Measurements from ENCODE around the gene PGM1.

Gene PGM1

DNA sequence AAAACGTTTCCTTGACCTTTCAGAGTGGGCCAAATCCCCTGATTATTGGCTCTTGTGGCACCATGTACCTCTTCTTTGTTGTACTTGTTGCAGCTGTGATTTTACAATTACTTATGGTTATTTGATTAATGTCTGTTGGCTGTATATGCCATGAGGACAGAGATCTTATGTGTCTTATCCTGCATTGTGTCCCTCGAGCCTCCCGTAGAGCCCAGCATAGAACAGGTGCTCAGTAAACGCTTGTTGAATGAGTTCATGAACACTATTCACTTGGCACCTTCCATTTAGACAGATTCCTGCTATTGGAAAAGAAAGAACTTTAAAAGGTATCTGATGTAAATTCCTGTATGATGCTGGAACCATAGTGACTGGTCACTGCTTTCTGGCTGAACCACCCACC lies 48.4 kb downstream of the PGM1 start:
- no peak for DNase-seq (ENCODE audit: low read depth)
- H3K4me3 ChIP-seq (ENCODE audit: low read depth, low read length): no peak overlapping the region
- TF ChIP-seq, protein P1, sequence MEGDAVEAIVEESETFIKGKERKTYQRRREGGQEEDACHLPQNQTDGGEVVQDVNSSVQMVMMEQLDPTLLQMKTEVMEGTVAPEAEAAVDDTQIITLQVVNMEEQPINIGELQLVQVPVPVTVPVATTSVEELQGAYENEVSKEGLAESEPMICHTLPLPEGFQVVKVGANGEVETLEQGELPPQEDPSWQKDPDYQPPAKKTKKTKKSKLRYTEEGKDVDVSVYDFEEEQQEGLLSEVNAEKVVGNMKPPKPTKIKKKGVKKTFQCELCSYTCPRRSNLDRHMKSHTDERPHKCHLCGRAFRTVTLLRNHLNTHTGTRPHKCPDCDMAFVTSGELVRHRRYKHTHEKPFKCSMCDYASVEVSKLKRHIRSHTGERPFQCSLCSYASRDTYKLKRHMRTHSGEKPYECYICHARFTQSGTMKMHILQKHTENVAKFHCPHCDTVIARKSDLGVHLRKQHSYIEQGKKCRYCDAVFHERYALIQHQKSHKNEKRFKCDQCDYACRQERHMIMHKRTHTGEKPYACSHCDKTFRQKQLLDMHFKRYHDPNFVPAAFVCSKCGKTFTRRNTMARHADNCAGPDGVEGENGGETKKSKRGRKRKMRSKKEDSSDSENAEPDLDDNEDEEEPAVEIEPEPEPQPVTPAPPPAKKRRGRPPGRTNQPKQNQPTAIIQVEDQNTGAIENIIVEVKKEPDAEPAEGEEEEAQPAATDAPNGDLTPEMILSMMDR (IDR thresholded peaks at IDR 0.05; ENCODE audit: low read depth, low read length, missing control alignments): no peak
- in situ Hi-C loops (cut with HindIII; ENCODE audit: low sequenced_read_pairs): no loop called here

DNA sequence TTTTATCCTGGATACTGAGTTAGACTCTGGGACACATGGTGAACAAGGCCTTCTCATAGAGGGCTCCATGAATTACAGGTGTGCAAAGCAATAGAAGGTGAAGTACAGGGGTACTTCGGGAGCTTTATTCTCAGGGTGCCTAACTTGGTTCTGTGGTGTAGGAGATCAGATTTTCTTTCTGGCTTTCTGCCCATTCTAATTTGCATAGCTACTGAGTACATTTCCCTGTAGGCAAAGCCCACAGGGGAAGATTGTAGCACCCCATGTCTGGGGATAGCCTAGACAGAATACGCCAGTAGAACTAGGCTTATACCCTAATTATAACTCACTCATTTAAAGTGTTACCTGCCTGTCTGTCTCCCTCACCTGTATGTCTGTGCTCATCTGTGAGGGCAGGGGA lies 49.7 kb downstream of the PGM1 start:
- no peak overlapping the region for H3K4me3 ChIP-seq (ENCODE audit: low read depth, low read length)
- no peak for DNase-seq (ENCODE audit: low read depth)
- TF ChIP-seq, protein P1 (IDR thresholded peaks at IDR 0.05; ENCODE audit: low read depth, low read length, missing control alignments): no peak
- in situ Hi-C loops (cut with HindIII; ENCODE audit: low sequenced_read_pairs): no loop called here

DNA sequence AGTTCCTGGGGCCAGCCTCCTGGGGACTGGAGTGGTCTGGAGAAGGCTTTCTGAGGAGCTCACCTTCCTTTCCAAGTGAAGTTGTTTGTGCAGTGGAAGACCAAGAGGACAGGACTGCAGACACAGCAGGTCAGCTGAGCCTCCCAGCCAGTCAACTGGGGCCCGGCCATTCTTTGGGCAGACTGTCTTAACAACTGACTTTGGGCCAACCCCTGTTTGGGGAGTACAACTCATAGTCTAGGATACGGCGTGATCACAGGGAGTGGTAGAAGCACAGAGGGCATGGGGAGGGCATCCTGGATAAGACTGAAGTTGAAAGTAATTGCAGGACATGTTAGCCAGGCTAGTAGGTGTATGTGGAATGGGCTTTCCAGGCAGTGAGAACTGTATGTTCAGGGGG lies 50.3 kb downstream of the PGM1 start:
- H3K4me3 ChIP-seq (ENCODE audit: low read depth, low read length): no peak overlapping the region
- TF ChIP-seq, protein P1 (IDR thresholded peaks at IDR 0.05; ENCODE audit: low read depth, low read length, missing control alignments): no peak
- in situ Hi-C loops (cut with HindIII; ENCODE audit: low sequenced_read_pairs): no loop called here
- no peak for DNase-seq (ENCODE audit: low read depth)

DNA sequence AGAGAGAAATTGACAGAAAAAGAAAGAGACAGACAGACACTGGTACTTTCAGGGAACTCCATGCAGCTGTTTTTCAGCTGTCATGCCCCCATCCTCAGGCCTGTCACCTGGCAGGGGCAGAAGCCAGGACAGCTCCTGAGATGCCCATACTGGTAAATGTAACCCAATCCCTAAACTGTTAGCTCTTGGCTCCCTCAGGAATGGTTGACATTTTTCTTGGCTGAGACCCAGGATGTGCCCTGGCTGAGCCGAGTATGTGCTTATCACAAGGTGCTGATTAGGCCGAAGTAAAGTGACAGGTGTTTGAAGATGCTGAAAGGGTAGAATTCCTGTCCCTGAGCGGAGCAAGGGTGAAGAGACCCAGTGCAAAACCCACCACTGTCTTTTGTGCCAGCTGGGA lies 50.7 kb downstream of the PGM1 start:
- TF ChIP-seq, protein P1 (IDR thresholded peaks at IDR 0.05; ENCODE audit: low read depth, low read length, missing control alignments): no peak
- DNase-seq (ENCODE audit: low read depth): no peak
- in situ Hi-C loops (cut with HindIII; ENCODE audit: low sequenced_read_pairs): no loop called here
- no peak overlapping the region for H3K4me3 ChIP-seq (ENCODE audit: low read depth, low read length)

DNA sequence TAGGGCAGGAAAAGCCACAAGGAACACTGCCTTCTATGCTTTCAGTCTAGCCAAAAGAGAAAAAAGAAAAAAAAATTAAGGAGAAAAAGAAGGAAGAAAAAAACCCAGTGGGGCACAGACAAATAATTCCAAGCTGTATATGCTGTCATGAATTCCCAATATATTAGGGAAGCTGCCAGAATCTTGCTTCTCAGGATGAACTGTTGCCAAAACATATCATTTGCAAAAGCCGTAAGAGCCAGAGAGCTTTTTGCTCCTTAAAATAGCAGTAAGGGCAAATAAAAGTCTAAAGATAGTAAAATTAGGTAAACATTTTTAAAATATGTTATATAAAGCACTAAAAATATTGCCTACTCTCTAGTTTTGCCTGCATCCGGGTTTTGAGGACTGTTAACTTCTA lies 52.1 kb downstream of the PGM1 start:
- DNase-seq (ENCODE audit: low read depth): no peak
- in situ Hi-C loops (cut with HindIII; ENCODE audit: low sequenced_read_pairs): no loop called here
- TF ChIP-seq, protein P1 (IDR thresholded peaks at IDR 0.05; ENCODE audit: low read depth, low read length, missing control alignments): no peak
- H3K4me3 ChIP-seq (ENCODE audit: low read depth, low read length): no peak overlapping the region

DNA sequence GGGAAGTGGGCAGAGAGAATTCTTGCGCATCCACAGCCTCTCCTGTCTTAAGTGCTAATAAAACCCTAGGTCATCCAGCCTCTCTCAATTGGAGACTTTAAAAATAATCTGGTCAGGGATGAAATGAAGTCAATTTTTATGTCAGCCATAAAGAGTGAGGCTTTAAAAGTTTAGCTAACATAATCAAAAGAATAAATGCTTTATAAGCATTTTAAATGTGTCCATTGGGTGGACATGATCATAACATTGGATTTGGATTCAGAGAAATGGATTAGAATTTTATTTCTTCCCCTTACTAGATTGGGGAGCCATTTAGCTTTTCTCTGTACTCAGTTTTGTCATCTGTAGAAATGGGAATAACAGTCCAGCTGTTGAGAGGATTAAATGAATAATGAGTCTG lies 55.5 kb downstream of the PGM1 start:
- TF ChIP-seq, protein P1 (IDR thresholded peaks at IDR 0.05; ENCODE audit: low read depth, low read length, missing control alignments): no peak
- in situ Hi-C loops (cut with HindIII; ENCODE audit: low sequenced_read_pairs): no loop called here
- no peak overlapping the region for H3K4me3 ChIP-seq (ENCODE audit: low read depth, low read length)
- DNase-seq (ENCODE audit: low read depth): no peak

DNA sequence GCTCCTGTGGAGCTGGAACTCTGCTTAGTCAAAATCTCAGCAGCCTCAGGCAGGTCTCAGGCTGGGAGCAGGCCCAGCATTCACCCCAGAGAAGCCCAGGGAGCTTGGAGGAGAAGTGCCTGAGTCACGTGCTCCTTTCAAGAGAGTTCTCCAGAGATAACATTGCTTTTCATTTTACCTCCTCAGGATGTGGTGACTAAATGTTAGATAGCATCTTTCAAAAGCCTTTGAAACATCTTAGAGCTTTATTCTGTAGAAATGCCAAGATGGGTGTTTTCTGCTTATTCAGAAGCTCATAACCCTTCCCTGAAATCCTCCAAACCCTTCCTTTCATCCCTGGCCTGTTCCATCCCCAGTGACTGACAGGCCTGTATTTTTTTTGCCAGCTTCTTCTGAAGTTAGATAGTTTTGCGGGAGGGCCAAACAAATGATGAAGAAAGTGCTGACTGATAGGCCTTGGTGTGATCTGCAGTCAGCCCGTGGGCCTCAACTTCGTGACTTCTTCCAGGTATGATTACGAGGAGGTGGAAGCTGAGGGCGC lies 58.0 kb downstream of the PGM1 start:
- in situ Hi-C loops (cut with HindIII; ENCODE audit: low sequenced_read_pairs): no loop called here
- TF ChIP-seq, protein P1 (IDR thresholded peaks at IDR 0.05; ENCODE audit: low read depth, low read length, missing control alignments): no peak
- DNase-seq (ENCODE audit: low read depth): peak; percentile 79
- no peak overlapping the region for H3K4me3 ChIP-seq (ENCODE audit: low read depth, low read length)

All from astrocyte of the cerebellum (primary cell).